ENCODE results near the gene PHLDA2.

The PHLDA2 gene

GRCh38 chr11:2889362-2890273, 39.6 kb downstream of the PHLDA2 start:
- DNase-seq: no peak
- ATAC-seq: no peak
- H3K4me1 Mint-ChIP-seq: peaks cover 53% of the 10 kb centered on the region
- H3K4me3 Mint-ChIP-seq: no peak overlapping the region
- H3K9me3 Mint-ChIP-seq: no peaks in the 10 kb centered on the region
- peaks cover 21% of the 10 kb centered on the region for H3K27me3 Mint-ChIP-seq
- H3K27ac Mint-ChIP-seq: no peak overlapping the region

DNA sequence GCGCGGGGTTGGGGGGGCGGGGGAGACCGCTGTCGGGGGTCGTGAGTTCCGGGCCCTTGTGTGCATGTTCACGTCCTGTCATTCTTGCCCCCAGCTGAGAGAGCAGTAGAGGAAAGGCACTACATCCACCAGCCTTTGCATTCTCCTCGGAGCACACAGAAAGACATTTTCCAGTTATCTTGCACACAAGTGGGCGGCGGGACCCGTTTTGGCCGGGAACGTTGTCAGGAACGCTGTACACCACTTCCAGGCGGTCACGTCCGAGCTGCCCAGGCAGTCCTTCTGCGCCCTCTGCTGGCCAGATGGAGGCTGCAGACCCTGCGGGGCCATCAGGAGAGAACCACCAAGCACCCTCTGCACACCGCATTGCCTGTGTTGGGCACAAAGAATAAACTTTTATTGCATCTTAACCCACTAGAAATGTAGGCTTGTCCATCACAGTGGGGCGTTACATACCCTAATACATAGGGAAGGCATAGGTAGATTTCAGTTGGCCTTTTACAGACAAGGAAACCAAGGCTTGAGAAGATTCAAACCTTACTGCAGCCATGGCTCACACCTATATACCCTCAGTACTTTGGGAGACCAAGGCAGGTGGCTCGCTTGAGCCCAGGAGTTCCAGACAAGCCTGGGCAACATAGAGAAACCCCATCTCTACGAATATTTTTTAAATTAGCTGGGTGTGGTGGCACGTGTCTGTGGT, 40.8 kb downstream of the PHLDA2 start:
- Mint-ChIP-seq H3K27ac (no peak overlapping the region), H3K4me3 (no peak overlapping the region)

GRCh38 chr11:2887515-2888195, 41.6 kb downstream of the PHLDA2 start:
- Mint-ChIP-seq H3K4me3 (peak overlapping the region in 1 of 2 donors; percentile 43), H3K27ac (no peak overlapping the region), H3K4me1 (peaks cover 47% of the 10 kb centered on the region), H3K27me3 (peaks cover 34% of the 10 kb centered on the region), H3K9me3 (no peaks in the 10 kb centered on the region)
- no peak for DNase-seq
- ATAC-seq: no peak

More for the DNA sequence above, 40.8 kb downstream of the PHLDA2 start:
- Mint-ChIP-seq H3K4me1 (peaks cover 53% of the 10 kb centered on the region), H3K9me3 (no peaks in the 10 kb centered on the region), H3K27me3 (peaks cover 26% of the 10 kb centered on the region)
- DNase-seq (peak; percentile 82 to 84), ATAC-seq (peak; percentile 19)

- no peaks in the 10 kb centered on the region for H3K9me3 Mint-ChIP-seq
- no peak overlapping the region for H3K27ac Mint-ChIP-seq
- peaks cover 39% of the 10 kb centered on the region for H3K27me3 Mint-ChIP-seq
- no peak for ATAC-seq
- H3K4me3 Mint-ChIP-seq: peak overlapping the region in 1 of 2 donors; percentile 40
- peaks cover 39% of the 10 kb centered on the region for H3K4me1 Mint-ChIP-seq
- DNase-seq: no peak
These were observed 42.3 kb downstream of the PHLDA2 start for GRCh38 chr11:2886936-2887335.

DNA sequence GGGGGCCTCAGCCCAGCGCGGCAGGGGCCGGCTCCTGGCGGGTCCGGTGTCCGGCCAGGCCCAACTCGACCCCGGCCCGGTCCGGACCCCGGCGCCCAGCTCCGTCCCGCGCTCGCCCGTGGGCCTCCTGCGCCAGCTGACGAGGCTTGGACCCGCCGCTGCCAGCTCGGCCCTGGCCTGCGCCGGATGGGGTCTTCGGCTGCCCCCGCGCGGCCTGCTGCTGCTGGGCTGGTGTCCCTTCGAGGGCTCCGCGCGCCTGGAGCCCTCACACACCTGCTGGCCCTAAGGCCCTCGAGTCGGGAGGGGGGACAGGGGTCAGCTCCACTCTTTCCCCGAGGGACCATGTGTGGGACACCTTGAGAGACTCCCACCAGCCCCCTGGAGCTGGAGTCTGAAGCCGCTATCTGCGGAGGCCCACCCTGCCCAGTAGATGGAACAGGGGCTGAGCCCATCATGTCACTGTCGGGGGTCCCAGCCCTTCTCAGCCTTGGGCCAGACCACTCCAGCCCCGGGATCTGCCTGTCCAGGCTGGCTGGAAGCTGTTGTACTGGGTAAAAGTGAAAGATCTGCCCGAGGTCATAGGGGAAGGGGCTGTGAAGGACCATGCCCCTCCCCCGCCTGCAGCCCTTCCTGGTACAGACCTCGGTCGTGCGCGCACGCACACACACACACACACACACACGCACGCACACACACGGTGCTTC, 42.9 kb downstream of the PHLDA2 start:
- peaks cover 34% of the 10 kb centered on the region for H3K4me1 Mint-ChIP-seq
- H3K9me3 Mint-ChIP-seq: no peaks in the 10 kb centered on the region
- ATAC-seq: peak; percentile 10
- H3K27me3 Mint-ChIP-seq: peaks cover 39% of the 10 kb centered on the region
- peak overlapping the region in 1 of 2 donors; percentile 40 for H3K4me3 Mint-ChIP-seq
- no peak for DNase-seq
- H3K27ac Mint-ChIP-seq: peak overlapping the region in 1 of 2 donors; percentile 54

DNA sequence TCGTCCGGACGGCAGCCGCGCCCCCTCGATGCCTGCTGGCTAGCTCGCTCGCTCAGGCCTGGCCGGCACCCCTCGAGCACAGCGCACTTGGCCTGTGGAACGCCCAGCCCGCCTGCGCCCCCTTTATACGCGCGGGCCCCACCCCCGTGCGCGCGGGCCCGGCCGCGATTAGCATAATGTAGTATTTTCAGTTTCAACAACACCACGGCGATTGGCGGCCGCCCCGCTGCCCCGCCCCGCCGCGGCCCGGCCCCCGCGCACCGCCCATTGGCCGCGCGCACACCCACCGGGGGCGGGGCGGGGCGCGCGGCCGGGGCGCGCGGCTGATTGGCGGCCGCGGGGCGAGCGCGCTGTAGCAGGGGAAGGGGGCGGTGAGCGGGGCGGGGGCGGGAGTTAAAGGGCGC, 43.5 kb downstream of the PHLDA2 start, which contains the start of gene CDKN1C:
CDKN1C (minus strand) TSS at position 98 of the 404 bp plus-strand sequence. CDS start 319 bp downstream, outside the sequence.
- Mint-ChIP-seq H3K9me3 (no peaks in the 10 kb centered on the region), H3K4me3 (peak within 1 kb of the TSS; percentile 84 to 94), H3K27ac (peak within 1 kb of the TSS in 1 of 2 donors; percentile 54), H3K27me3 (peaks cover 39% of the 10 kb centered on the region), H3K4me1 (peaks cover 27% of the 10 kb centered on the region)
- DNase-seq (peak; percentile 77 to 82), ATAC-seq (peak; percentile 84)

- H3K27me3 Mint-ChIP-seq: peaks cover 39% of the 10 kb centered on the region
- peaks cover 27% of the 10 kb centered on the region for H3K4me1 Mint-ChIP-seq
- peak overlapping the region; percentile 84 to 94 for H3K4me3 Mint-ChIP-seq
- DNase-seq (peak; percentile 52 to 54), ATAC-seq (peak; percentile 38)
- H3K27ac Mint-ChIP-seq: no peak overlapping the region
- H3K9me3 Mint-ChIP-seq: no peaks in the 10 kb centered on the region
These were observed 44.1 kb downstream of the PHLDA2 start for GRCh38 chr11:2885017-2885677.

DNA sequence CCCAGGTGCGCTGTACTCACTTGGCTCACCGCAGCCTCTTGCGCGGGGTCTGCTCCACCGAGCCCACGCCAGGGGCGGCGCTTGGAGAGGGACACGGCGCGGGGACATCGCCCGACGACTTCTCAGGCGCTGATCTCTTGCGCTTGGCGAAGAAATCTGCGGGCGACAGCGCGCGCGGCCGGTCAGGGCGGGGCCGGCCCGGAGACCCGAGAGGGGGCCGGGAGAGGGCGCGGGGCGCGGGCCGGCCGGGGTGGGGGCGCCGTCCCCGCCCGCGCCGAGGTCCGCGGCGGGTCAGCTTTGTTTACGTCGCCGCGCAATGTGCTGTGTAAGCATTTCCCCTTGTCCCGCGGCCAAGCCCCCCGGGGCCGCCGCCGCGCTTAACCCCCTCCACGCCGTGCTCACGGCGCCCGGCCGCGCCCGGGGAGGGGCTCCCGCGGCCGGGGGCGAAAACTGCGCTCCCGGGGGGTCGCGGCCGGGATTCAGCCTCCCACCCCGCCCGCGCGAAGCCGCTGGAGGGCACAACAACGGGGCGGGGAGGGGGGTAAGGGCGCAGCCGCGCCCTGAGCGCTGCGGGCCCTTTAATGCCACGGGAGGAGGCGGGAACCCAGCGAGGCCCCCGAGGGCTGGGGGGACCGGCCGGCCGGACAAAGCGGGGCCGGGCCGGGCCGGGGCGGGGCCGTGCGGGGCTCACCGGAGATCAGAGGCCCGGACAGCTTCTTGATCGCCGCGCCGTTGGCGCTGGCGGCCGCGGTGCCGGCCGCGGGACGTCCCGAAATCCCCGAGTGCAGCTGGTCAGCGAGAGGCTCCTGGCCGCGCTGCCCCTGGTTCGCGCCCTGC, 45.0 kb downstream of the PHLDA2 start:
- no peak for DNase-seq
- H3K9me3 Mint-ChIP-seq: no peaks in the 10 kb centered on the region
- H3K4me1 Mint-ChIP-seq: peaks cover 27% of the 10 kb centered on the region
- H3K27me3 Mint-ChIP-seq: peaks cover 39% of the 10 kb centered on the region
- ATAC-seq: no peak
- peak overlapping the region in 1 of 2 donors; percentile 46 for H3K4me3 Mint-ChIP-seq
- no peak overlapping the region for H3K27ac Mint-ChIP-seq

GRCh38 chr11:2883640-2883978, 45.6 kb downstream of the PHLDA2 start:
- Mint-ChIP-seq H3K27me3 (peaks cover 39% of the 10 kb centered on the region), H3K4me3 (peak overlapping the region; percentile 46 to 73), H3K27ac (no peak overlapping the region), H3K9me3 (no peaks in the 10 kb centered on the region), H3K4me1 (peaks cover 27% of the 10 kb centered on the region)
- DNase-seq (no peak), ATAC-seq (no peak)

- H3K27ac Mint-ChIP-seq: no peak overlapping the region
- peaks cover 38% of the 10 kb centered on the region for H3K27me3 Mint-ChIP-seq
- DNase-seq (no peak), ATAC-seq (no peak)
- H3K4me3 Mint-ChIP-seq: peak overlapping the region; percentile 10 to 73
- peaks cover 17% of the 10 kb centered on the region for H3K4me1 Mint-ChIP-seq
- no peaks in the 10 kb centered on the region for H3K9me3 Mint-ChIP-seq
These were observed 46.7 kb downstream of the PHLDA2 start for GRCh38 chr11:2882396-2883110.

GRCh38 chr11:2881981-2882375, 47.2 kb downstream of the PHLDA2 start:
- no peak overlapping the region for H3K27ac Mint-ChIP-seq
- no peak overlapping the region for H3K4me3 Mint-ChIP-seq
- ATAC-seq: no peak

DNA sequence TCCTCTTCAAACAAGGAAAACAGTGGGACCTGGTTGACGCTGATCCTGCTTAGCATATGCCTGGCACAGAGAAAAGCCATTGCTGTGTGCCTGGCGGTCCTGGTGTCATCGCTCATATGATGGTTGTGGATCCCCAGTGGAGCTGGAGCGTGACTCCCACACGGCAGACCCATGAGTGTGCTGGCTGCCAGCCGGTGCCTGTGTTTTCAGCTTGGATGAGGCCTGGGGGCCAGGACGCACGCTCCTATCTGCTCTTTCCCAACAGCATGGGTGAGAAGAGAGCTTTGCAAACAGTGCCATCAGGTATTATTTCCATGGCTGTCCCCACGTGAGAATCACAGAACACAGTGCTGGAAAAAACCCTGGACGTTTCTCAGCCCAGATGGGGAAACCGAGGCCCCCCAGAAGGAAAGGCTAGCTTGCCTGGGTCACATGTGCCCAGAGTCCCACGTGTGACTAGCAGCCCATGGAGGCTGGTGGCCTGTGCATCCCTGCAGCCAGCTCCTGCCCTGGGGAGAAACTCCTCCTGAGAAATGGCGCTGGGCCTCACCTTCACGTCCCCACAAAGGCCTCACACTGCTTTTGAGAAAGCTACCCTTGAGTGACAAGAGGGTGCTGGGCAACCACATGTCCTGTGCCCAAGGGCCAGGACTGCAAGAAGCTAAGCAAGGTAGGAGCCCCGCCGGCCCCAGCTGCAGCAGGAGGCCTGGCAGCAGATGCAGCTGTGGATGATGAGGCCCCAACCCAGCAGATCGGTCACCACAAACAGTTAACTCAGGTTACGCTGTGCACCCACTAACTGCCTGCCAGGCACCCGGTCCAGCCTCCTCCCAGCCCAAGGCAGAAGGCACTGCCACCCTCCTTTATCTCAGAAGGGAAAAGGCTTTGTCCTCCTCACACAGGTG, 47.9 kb downstream of the PHLDA2 start:
- peaks cover 26% of the 10 kb centered on the region for H3K27me3 Mint-ChIP-seq
- ATAC-seq (no peak), DNase-seq (no peak)
- H3K9me3 Mint-ChIP-seq: no peaks in the 10 kb centered on the region
- H3K4me1 Mint-ChIP-seq: peaks cover 6% of the 10 kb centered on the region
- H3K27ac Mint-ChIP-seq: no peak overlapping the region
- H3K4me3 Mint-ChIP-seq: no peak overlapping the region

More at GRCh38 chr11:2881981-2882375, 47.2 kb downstream of the PHLDA2 start:
- H3K27me3 Mint-ChIP-seq: peaks cover 32% of the 10 kb centered on the region
- H3K9me3 Mint-ChIP-seq: no peaks in the 10 kb centered on the region
- DNase-seq: no peak
- H3K4me1 Mint-ChIP-seq: peaks cover 13% of the 10 kb centered on the region

All from stimulated activated naive CD8-positive, alpha-beta T cell treated with anti-CD3 and anti-CD28 coated beads, Interleukin-15, amount 100 ng/mL, for 72 hours (primary cell).